IPS DF 6.9 (cell line): ENCODE results near the gene MRE11.
"Not testable (repeated sequence)": the region's sequence is repeated elsewhere in the genome, so short reads cannot be mapped to it uniquely, and the experiment has no call there.

Source experiments
- DNase-seq: peaks from one replicate; pipeline ENCODE4 v3.0.0-alpha.2; 2013; ENCODE audit warnings: low read depth, low spot score
- H3K27ac ChIP-seq: one replicate; pipeline ENCODE4 v1.5.1; 2013; ENCODE audit warnings: low read length, control low read depth
- H3K27me3 ChIP-seq: 2 replicates; pipeline ENCODE4 v1.6.1; 2013; ENCODE audit warnings: mild to moderate bottlenecking, low read length; ENCODE audit not compliant: control insufficient read depth, insufficient read depth
- H3K36me3 ChIP-seq: 2 replicates; pipeline ENCODE4 v1.6.1; 2013; ENCODE audit warnings: low read length; ENCODE audit not compliant: control insufficient read depth, insufficient read depth
- H3K4me1 ChIP-seq: 2 replicates; pipeline ENCODE4 v1.6.1; 2013; ENCODE audit warnings: low read length; ENCODE audit not compliant: control insufficient read depth, insufficient read depth
- H3K4me3 ChIP-seq: 2 replicates; pipeline ENCODE4 v1.5.1; 2013; ENCODE audit warnings: mild to moderate bottlenecking, low read length
- H3K9me3 ChIP-seq: 2 replicates; pipeline ENCODE4 v1.6.1; 2013; ENCODE audit warnings: low read length, inconsistent platforms; ENCODE audit not compliant: control insufficient read depth, insufficient read depth
- WGBS: extraction: QIAGEN DNeasy Blood & Tissue Kit; methylation state at CpG from one replicate; pipeline ENCODE4 v1.1.7; 2013; ENCODE audit warnings: mixed read lengths, missing lambda C conversion rate; ENCODE audit not compliant: insufficient read length, insufficient coverage; 5-methylcytosine and 5-hydroxymethylcytosine counted together

The MRE11 gene

GRCh38 chr11:94506513-94506912, 12.9 kb upstream of the MRE11 start:
- H3K4me3 ChIP-seq, H3K27me3 ChIP-seq, H3K9me3 ChIP-seq, H3K36me3 ChIP-seq, H3K27ac ChIP-seq, DNase-seq, H3K4me1 ChIP-seq: not testable (repeated sequence)
- WGBS = no CpG with 5 or more reads among the region's 5 CpGs

- no peak for DNase-seq
- H3K4me3 ChIP-seq = no peak overlapping the region
- no peak overlapping the region for H3K27ac ChIP-seq
- WGBS = no CpG with 5 or more reads among the region's 3 CpGs
- H3K27me3 ChIP-seq = no peaks in the 10 kb centered on the region
- H3K9me3 ChIP-seq = no peaks in the 10 kb centered on the region
- H3K36me3 ChIP-seq = no peaks in the 10 kb centered on the region
- H3K4me1 ChIP-seq = no peaks in the 10 kb centered on the region
Measured at GRCh38 chr11:94504689-94505293, 11.1 kb upstream of the MRE11 start.

GRCh38 chr11:94501522-94501921, 7.9 kb upstream of the MRE11 start:
- no CpG with 5 or more reads among the region's 2 CpGs for WGBS
- DNase-seq = no peak
- H3K4me1 ChIP-seq = no peaks in the 10 kb centered on the region
- no peak overlapping the region for H3K27ac ChIP-seq
- no peaks in the 10 kb centered on the region; the same call in 1 of the 2 replicates for H3K36me3 ChIP-seq
- H3K9me3 ChIP-seq = no peaks in the 10 kb centered on the region
- no peaks in the 10 kb centered on the region for H3K27me3 ChIP-seq
- H3K4me3 ChIP-seq = no peak overlapping the region

- H3K9me3 ChIP-seq = no peaks in the 10 kb centered on the region
- H3K4me3 ChIP-seq = no peak overlapping the region
- H3K27me3 ChIP-seq = no peaks in the 10 kb centered on the region
- no CpG with 5 or more reads among the region's 2 CpGs for WGBS
- H3K36me3 ChIP-seq = no peaks in the 10 kb centered on the region; the same call in 1 of the 2 replicates
- H3K27ac ChIP-seq = no peak overlapping the region
- H3K4me1 ChIP-seq = no peaks in the 10 kb centered on the region
- no peak for DNase-seq
Measured at GRCh38 chr11:94500181-94500580, 6.5 kb upstream of the MRE11 start.

DNA sequence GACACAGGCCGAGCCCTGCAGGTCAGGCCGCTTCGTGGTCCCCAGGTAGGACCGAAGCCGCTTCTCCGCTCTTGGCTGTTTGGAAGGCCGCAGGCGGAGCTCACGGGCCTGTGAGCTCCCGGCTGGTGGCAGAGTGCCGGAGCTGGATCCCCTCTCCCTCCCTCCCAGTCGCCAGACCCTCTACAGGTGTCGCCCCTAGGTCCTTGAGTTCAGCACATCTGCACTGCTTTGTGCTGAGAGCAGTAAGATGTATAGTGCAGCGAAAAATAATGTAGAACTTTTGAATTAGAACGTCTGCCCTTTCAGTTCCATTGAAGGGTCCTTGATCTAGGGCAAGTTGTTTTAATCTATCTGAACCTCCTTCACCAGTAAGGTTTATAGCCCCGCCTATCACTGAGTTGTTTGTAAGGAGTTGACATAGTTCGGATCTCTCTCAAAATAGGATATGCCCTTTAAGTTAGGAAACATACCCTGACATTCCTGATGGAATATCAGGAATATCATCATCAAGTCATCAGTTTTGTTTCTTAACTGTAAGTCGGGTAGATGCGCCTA, 559 bp upstream of the MRE11 start:
- Histone ChIP-seq H3K27me3 (no peaks in the 10 kb centered on the region), H3K36me3 (no peaks in the 10 kb centered on the region; the same call in 1 of the 2 replicates), H3K4me1 (no peaks in the 10 kb centered on the region), H3K4me3 (peak overlapping the region; percentile 99), H3K9me3 (no peaks in the 10 kb centered on the region), H3K27ac (no peak overlapping the region)
- no peak for DNase-seq
- WGBS = no CpG with 5 or more reads among the region's 19 CpGs

- no peaks in the 10 kb centered on the region for H3K4me1 ChIP-seq
- H3K27me3 ChIP-seq = no peaks in the 10 kb centered on the region
- no peak for DNase-seq
- no peaks in the 10 kb centered on the region for H3K9me3 ChIP-seq
- H3K4me3 ChIP-seq = no peak overlapping the region
- H3K36me3 ChIP-seq = peaks cover 8% of the 10 kb centered on the region; the same call in 1 of the 2 replicates
- WGBS = no CpG with 5 or more reads among the region's 1 CpG
- H3K27ac ChIP-seq = no peak overlapping the region
Measured at GRCh38 chr11:94486068-94486467, 7.6 kb downstream of the MRE11 start.

GRCh38 chr11:94481342-94481741, 12.3 kb downstream of the MRE11 start:
- no peaks in the 10 kb centered on the region for H3K27me3 ChIP-seq
- H3K27ac ChIP-seq = no peak overlapping the region
- H3K4me1 ChIP-seq = no peaks in the 10 kb centered on the region
- peaks cover 7% of the 10 kb centered on the region; the same call in 1 of the 2 replicates for H3K36me3 ChIP-seq
- DNase-seq = no peak
- no peak overlapping the region for H3K4me3 ChIP-seq
- no peaks in the 10 kb centered on the region for H3K9me3 ChIP-seq

- no peaks in the 10 kb centered on the region for H3K27me3 ChIP-seq
- no peak for DNase-seq
- WGBS = no CpG with 5 or more reads among the region's 2 CpGs
- no peak overlapping the region for H3K27ac ChIP-seq
- no peaks in the 10 kb centered on the region for H3K4me1 ChIP-seq
- peaks cover 3% of the 10 kb centered on the region; the same call in 1 of the 2 replicates for H3K36me3 ChIP-seq
- H3K4me3 ChIP-seq = no peak overlapping the region
- no peaks in the 10 kb centered on the region for H3K9me3 ChIP-seq
Measured at GRCh38 chr11:94477624-94478023, 16.0 kb downstream of the MRE11 start.

DNA sequence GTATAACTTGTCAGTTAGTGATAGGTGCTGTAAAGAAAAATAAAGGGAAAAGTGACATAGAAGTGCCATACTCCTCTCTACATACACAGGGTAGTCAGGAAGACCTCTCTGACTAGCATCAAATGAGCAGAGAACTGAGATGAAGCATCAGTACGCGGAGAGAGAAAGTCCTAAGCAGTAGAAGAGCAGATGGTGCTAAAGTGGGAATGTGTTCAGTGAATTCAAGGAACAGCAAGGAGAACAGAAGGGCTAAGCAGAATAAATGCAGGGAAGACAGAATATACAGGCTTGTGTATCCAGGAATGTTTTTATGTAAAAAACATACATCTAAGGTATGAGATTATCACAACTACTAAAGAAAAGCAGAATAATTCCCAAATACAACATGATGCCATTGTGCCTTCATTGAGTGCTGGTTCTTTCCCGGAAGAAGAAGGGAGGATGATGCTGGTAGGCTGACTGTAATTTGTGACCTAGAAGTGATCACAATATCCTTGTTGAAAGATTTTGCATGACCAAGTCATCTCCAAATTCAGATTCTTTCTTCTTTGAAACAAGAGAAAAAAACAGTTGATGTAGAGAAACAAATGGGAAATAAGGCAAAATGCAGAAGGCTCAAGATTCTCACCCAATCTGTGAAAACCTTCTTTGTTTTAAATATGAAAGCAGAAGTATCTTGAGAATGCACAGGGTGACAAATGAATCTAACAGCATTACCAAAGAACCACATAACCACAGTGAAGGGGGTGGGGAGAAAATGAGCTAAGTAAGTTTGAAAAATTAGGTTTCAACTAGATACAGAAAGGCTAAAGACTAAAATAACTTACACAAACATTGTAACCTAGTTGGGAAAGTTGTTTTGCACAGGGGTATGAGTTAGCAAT, 20.5 kb downstream of the MRE11 start:
- H3K4me3 ChIP-seq = no peak overlapping the region
- peaks cover 3% of the 10 kb centered on the region; the same call in 1 of the 2 replicates for H3K36me3 ChIP-seq
- H3K9me3 ChIP-seq = no peaks in the 10 kb centered on the region
- H3K27me3 ChIP-seq = no peaks in the 10 kb centered on the region
- WGBS = no CpG with 5 or more reads among the region's 3 CpGs
- H3K27ac ChIP-seq = peak overlapping the region; percentile 69
- DNase-seq = peak; percentile 5
- H3K4me1 ChIP-seq = no peaks in the 10 kb centered on the region

DNA sequence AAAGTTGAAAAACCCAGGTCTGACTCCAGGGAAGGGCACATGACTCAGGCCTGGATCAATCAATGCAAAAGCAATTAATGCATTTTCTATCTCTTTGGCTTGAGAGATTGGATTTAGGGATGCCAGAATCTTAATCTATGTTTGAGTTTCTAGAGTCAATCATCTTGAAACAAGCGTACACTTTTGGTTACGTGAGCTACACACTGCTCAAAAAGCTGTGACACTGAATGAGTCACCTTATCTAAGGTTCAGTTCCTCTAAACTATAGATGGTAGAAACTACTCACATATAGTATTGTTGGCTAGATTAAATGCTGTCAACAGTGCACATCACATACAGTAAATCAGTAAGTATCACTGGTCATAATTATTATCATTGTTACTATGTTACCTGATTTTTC, 24.2 kb downstream of the MRE11 start:
- no peaks in the 10 kb centered on the region for H3K36me3 ChIP-seq
- H3K27ac ChIP-seq = no peak overlapping the region
- WGBS = no CpG with 5 or more reads among the region's 2 CpGs
- no peak overlapping the region for H3K4me3 ChIP-seq
- H3K4me1 ChIP-seq = no peaks in the 10 kb centered on the region
- no peaks in the 10 kb centered on the region for H3K9me3 ChIP-seq
- no peak for DNase-seq
- H3K27me3 ChIP-seq = no peaks in the 10 kb centered on the region
